NCI-H128 (cell line): ENCODE measurements around the gene IKBKE.
"Not testable (repeated sequence)": the region's sequence is repeated elsewhere in the genome, so short reads cannot be mapped to it uniquely, and the experiment has no call there.

Experiments
- DNase-seq: peaks from one replicate; lab custom pipeline; 2025; ENCODE audit not compliant: unreplicated experiment; lab: John Stamatoyannopoulos, UW

IKBKE gene

DNA sequence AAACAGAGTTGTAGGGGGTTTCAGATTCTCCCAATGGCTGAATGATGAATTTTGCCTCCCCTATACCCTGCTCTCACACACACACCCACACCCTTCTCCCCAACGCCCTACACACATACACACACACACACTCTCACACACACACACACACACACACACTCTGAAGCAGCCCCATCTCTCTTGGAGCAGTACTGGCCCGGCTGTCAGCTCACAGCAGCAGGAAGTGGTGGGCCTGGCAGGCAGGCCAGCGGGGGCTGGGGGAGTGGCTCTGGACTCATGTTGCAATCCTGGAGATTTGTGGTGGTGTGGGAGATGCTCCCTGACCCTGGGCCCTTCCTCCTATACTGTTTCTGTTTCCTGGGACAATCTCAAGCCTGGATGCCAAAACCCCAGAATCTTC lies 2.2 kb downstream of the IKBKE start:
- no peak for DNase-seq

DNA sequence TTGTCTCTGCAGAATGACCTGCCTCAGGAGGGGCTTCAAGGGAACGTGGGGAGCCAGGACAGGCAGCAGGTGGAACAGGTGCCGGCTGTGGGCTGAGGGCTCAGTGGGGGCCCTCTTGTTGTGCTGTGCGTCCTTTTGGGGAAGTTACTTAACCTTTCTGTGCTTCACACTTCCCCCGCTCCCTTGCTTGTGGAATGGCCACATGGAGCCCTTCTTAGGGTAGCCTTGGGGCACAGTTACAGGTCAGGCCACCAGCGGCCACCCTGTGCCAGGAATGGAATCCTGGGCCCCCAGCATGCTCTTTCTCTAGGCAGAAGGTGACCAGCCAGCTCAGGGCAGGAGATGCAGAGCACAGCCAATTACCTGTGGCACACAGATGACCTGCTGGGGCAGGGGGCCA lies 2.6 kb downstream of the IKBKE start:
- DNase-seq, result no peak

DNA sequence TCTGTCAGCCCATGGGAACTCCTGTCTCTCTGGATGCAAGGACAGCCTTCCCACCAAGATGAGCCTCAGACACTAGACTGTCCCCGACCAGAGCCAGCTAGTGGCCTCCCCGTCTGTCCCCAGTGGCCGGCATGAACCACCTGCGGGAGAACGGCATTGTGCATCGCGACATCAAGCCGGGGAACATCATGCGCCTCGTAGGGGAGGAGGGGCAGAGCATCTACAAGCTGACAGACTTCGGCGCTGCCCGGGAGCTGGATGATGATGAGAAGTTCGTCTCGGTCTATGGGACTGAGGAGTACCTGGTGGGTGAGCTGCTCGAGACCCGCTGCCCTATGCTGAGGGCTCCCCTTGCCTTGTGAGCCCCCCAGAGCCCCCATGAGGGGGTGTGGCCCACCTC lies 5.8 kb downstream of the IKBKE start:
- no peak for DNase-seq

DNA sequence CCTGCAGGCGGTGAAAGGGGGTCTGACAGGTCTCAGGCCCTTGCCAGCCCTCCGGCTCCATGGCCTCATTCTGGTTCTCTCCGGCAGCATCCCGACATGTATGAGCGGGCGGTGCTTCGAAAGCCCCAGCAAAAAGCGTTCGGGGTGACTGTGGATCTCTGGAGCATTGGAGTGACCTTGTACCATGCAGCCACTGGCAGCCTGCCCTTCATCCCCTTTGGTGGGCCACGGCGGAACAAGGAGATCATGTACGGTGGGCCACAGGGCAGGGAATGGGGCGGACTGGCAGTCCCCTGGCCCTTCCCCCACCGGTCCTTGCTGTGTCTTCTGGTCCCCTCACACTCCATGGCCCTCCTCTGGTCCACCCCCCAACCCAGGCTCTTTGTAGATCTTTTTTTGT lies 6.3 kb downstream of the IKBKE start:
- no peak for DNase-seq

DNA sequence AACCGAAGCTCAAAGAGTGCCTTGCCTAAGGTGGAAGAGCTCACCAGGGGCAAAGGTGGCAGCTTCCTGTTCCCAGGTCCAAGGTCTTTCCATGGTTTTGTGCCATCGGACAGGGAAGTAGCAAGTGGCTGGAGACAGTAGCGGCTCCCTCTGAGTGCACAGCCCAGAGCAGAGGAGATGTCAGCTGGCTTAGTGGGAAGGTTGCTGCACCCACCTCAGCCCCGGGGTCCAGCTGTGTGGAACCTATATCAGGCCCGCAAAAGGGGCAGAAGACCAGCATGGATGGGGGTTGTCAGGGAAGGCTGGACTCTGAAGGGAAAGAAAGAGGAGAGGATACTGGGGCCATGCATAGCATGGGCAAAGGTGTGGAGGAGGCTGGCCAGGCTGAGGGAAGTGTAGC lies 6.8 kb downstream of the IKBKE start:
- no peak for DNase-seq

DNA sequence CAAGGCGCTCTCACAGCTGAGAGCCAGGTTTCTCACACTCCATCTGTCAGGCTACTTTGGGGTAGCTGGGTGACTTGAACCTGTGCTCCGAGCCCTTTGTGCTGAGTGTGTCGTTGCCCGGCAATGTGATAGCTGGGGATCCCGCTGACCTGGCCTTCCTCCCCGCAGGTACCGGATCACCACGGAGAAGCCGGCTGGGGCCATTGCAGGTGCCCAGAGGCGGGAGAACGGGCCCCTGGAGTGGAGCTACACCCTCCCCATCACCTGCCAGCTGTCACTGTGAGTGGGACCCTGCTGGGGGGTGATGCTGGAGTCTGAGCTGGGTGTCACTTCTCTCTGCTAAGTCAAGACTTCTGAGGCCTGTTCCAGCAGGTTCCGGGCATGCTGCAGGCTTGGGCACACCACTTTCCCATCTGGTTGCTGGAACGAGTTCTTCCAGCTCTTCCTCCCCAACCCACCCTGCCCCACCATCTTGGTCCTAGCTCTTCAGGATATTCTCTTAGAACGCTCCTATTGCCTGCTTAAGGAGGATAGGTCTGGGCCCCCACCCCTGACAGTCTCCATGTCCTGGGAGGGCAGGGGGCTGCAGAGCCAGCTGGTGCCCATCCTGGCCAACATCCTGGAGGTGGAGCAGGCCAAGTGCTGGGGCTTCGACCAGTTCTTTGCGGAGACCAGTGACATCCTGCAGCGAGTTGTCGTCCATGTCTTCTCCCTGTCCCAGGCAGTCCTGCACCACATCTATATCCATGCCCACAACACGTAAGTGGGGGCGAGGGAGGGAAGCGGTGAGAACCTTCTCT lies 7.5 kb downstream of the IKBKE start:
- no peak for DNase-seq

DNA sequence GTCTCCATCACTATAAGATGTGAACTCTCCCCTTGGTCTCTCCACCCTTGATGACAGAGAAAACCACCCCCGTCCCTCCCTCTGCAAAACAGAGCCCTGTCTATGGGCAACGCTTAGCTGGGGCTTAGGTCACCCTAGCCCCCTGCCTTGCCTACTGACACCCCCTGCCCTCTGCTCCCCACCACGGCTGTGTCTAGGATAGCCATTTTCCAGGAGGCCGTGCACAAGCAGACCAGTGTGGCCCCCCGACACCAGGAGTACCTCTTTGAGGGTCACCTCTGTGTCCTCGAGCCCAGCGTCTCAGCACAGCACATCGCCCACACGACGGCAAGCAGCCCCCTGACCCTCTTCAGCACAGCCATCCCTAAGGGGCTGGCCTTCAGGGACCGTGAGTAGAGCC lies 8.5 kb downstream of the IKBKE start:
- DNase-seq, result no peak

DNA sequence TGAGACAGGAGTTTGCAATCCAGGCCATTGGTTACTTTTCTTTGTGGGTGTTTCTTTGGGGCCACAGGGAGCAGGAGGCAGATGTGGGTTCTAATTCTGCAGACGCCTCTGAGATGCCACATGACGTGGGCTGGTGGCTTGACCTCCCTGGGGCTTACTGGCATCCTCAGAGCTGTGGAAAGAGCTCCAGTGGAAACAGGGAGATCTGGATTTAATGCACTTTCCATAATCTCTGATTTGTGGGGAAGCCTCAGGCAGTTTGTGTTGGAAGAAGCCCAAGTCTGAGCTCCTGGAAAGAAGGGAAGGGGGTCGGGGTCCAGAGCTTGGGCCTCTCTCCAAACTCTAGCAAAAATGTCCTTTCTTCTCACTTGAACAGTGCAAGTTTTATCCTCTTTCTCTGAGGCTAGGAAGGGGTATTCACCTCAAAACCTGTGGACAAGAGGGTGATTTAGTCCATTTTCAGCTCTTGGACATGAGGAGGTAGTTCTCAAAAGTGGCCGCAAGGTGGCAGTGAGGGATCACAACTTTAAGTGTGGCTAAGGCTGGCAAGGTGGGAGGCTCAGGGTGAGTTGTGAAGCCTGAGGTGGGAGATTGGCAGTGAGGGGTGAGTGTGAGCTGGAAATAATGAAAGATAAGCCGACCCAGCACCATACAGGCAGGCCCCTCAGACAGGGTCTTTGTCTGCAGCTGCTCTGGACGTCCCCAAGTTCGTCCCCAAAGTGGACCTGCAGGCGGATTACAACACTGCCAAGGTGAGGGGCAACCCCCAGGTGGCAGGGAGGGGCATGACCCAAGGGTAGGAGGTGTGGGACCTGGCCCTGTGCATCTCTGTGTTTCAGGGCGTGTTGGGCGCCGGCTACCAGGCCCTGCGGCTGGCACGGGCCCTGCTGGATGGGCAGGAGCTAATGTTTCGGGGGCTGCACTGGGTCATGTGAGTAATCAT lies 9.2 kb downstream of the IKBKE start:
- peak; percentile 67 for DNase-seq

DNA sequence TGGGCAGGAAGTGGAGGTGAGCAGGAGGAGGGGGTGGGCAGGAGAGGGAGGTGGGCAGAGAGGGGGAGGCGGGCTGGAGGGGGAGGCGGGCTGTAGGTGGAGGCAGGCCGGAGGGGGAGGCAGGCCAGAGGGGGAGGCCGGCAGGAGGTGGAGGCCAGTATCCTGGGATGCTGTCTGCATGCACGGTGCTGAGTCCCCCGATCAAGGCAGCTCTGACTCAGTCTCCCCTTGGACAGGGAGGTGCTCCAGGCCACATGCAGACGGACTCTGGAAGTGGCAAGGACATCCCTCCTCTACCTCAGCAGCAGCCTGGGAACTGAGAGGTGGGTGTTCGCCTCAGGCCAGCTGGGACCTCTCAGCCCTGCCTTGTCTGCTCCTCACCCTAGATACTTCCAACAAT lies 9.9 kb downstream of the IKBKE start:
- no peak for DNase-seq

DNA sequence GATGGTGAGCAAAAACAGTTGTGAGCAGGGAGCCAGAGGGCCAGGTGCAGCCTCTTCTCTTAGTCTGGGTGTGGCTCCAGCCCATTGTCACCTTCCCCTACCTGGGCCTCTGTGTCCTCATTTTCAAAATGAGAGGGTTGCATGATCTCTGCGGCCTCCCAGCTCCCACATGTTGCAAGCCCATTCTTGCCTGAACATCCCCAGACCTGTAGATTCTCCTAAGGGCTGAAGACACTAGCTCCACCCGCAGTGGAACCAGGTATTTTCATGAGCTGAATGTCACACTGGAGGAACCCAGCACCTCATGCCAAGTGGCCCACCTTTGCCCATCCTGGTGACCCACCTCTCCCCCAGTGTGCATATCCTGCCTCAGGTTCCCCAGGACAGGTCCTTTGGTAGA lies 12.3 kb downstream of the IKBKE start:
- no peak for DNase-seq

DNA sequence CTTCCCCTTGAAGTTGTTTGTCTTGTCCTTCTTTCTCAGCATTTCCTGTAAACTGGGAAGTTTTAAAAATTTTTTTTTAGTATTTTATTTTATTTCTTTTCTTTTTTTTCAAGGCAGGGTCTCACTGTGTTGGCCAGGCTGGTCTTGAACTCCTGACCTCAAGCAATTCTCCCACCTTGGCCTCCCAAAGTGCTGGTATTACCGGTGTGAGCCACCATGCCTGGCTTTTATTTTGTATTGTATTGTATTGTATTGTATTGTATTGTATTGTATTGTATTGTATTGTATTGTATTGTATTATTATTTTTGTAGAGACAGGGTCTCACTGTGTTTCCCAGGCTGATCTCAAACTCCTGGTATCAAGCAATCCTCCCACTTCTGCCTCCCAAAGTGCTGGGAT lies 13.6 kb downstream of the IKBKE start:
- not testable (repeated sequence) for DNase-seq

DNA sequence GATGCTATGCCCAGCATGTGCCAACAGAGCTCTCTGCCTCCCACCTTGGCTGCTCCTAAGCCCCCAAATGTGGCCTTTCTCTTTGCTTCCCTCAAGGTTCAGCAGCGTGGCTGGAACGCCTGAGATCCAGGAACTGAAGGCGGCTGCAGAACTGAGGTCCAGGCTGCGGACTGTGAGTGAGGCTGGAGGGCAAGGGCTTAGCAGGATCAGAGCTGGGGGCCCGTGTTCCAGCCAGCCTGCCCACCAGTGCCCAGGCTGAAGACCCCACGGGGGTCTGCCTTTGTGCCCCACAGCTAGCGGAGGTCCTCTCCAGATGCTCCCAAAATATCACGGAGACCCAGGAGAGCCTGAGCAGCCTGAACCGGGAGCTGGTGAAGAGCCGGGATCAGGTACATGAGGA lies 14.6 kb downstream of the IKBKE start:
- DNase-seq, result no peak

DNA sequence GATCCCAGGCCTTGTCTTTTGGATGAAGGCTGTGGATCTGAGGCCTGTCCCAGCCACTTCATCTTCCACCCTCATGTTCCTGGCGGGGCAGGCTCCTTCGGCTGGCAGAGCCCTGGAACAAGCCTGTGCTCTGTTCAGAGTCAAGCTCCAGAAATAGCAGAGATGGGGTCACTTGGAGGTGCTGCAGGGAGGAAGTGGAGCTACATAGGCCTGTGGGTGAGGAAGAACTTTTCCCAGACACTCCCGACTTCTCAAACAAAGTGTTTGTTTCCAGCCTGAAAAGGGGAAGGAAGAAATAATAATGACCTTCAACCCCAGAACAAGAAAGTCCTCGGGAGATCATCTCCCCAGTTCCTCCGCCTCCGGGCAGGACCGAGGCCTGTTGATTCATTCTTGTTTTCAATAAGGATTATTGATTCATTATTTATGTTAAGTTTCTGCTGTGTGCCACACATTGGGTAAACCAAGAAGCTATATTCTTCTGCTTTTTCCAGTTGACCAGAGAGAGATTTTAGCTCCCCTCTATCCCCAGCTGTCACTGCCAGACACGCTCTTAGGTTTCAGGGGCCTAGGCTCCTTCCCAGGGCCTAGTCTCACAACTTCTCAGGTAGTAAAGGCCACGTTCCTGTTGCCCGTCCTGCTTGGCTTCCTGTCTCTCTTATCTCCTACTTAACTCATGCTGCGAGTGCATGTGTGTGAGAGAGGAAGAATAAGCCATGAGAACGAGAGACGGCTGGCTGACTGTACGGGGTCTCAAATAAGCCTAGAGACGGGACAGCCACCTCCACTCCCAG lies 16.9 kb downstream of the IKBKE start:
- DNase-seq, result no peak

DNA sequence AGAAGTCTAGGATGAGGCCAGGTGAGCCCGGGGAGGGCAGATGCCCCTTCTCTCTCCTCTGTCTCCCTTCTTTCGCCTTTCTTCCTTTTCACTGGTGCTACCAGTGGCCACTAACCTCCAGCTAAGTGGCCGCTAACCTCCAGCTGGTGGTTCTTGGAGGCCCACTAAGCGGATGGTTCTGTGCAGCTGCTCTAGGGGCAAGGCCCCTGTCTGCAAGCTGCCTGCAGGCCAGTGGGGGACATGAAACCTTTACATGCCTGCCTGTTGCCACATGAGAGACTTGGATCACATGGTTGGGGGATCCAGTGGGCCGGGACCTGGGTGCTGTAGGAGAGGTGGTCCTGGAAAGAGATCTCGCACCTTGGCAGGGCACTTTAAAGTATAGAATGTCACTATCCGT lies 17.7 kb downstream of the IKBKE start:
- no peak for DNase-seq

DNA sequence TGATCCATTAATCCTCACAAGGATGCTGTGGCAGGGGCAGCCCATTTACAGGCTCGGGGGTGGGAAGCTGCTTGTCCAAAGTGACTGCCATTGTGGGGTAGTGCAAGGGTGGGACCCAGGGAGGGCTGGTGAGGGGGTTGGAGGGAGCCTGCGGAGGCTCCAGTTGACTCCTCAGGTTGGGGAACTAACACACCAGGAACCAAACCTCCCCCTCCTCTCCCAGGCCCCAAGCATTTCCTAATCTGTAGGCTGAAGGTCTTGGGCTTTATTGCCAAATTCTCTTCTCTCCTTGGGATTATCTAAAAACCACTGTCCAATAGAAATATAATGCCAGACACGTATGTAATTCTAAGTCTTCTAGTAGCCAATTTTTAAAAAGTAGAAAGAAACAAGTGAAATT lies 18.2 kb downstream of the IKBKE start:
- no peak for DNase-seq

DNA sequence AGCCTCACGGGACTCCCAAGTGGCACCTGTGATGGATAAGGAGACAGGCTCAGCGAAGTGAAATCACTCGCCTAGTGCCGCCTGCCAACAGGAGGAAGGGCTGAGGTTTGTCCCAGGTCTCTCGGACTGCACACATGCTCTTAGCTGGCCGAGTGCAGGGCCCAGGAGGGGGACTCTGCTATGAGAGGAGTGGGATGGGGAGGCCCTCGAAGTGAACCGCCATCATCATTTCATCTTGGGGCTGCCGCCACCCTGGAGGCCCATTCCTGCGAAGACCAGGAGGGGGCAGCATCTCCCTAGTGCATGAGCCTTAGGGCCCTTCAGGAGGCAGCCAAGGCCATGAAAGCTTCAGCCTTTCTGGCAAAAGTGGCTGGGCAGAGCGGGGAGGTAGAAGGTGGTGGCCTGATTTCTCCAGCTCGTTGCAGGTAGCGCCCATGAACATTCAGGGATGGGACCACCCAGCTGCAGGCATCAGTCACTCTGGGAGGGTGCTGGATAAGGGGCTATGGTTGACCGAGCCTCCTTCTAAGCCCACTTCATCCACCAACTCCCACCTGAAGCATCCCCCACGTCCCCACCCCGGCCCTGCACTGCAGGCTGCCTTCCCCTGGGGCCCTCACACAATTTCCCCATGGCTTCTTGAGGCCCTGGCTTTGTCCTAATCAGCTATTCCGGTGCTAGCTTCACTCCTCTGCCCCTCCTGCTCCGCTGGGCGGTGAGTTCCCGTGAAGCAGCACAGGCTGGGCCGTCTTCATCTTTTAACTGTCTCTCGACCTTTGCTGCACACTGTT lies 19.9 kb downstream of the IKBKE start:
- peak; percentile 71 for DNase-seq

DNA sequence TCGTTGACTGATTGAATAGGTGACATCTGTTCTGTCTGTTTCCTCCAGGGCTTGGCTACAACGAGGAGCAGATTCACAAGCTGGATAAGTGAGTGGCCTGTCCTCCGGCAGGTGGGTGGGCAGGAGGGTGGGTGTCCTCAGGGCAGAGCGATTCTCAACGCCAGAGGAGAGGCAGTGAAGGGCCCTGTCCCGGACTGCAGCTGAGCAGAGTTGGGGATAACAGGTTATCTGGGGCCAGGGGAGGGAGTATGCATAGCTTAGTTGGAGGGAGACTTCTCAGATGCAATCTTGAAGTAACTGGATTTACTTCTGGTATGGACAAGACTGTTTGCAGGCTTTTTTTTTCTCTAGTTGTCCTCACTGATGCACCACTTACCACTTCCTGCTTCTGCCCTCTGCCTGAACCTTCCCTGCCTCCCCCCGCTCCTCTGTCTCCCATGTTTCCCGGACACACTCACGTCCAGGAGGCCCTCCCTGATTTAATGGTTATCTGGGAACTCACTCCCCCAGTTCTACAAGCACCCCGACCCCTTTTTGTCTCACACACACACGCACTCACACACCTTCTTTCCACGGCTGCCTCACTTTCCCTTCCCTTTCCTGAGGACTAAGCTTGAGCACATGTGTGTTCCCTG lies 20.6 kb downstream of the IKBKE start:
- DNase-seq, result no peak

DNA sequence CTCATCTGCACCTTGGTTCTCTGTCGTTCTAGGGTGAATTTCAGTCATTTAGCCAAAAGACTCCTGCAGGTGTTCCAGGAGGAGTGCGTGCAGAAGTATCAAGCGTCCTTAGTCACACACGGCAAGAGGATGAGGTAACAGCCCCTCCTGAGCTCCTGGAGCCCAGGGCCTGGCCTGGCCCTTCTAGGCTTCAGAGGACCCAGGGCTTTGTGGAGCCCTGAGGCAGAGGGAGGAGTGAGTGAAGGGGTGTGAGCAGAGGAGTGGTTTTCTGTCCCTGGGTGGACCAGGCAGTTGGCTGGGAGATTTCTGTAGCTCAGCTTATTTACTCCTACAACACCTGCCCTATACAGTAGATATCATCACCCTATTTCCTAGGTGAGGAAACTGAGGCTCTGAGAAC lies 21.3 kb downstream of the IKBKE start:
- DNase-seq, result no peak

DNA sequence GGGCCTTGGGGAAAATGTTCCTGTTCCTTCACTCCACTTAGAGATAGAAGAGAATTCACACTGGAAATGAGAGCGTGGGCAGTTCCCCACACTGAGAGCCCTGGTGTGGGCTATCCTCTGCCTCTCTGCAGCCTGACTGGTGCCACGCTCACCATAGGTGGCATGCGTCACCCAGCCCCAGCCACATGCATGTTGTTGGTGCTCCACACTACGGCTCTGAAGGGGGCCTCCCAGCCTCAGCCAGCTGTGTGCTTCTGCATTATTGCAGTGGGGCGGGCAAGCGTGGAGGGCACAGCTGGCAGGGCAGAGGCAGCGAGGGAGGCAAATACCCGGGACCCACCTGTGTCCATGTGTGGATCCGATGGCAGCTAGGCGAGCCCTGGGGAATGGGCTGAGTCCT lies 22.3 kb downstream of the IKBKE start:
- DNase-seq, result no peak

DNA sequence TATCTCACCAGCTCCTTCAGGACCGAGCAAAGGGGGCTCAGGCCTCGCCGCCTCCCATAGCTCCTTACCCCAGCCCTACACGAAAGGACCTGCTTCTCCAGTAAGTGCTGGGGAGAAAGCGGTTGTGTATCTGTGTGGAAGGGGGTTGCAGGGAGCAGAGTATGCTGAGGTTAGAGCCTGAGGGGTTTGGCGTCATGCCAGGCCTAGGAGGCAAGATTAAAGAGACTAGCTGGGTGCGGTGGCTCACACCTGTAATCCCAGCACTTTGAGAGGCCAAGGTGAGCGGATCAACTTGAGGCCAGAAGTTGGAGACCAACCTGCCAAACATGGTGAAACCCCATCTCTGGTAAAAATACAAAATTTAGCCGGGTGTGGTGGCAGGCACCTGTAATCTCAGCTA lies 23.0 kb downstream of the IKBKE start:
- DNase-seq, result no peak
